Thoracic aorta (tissue), 2 donors: Measurements from ENCODE around the gene SUN5. TPM values are rescaled to one million over a fixed set of nuclear protein-coding genes. Genes with fewer than 3 reads are reported as not detected.

Experiments
- ATAC-seq: fragments of 150-250 bp; one replicate; pipeline ENCODE4 v1.8.0; 2017; ENCODE audit warnings: low read depth; ENCODE audit not compliant: insufficient number of reproducible peaks, low FRiP score
- DNase-seq: peaks from one replicate; pipeline ENCODE4 v3.0.0-alpha.2; 2020; ENCODE audit warnings: low spot score
- H3K27ac ChIP-seq, 2 donors: fragments of 200-600 bp; sonication (generic); 1 replicate in 1 of 2; 2 replicates in 1 of 2; pipeline ENCODE4 v1.5.1; 2016; ENCODE audit warnings: mild to moderate bottlenecking in 2 of 2, moderate library complexity in 2 of 2
- H3K27me3 ChIP-seq: fragments of 200-600 bp; sonication (generic); replicated peaks from 2 replicates; pipeline ENCODE4 v1.6.0; 2016; ENCODE audit warnings: mild to moderate bottlenecking; ENCODE audit not compliant: insufficient read depth
- H3K36me3 ChIP-seq: fragments of 200-600 bp; sonication (generic); one replicate; pipeline ENCODE4 v1.5.1; 2016
- H3K4me1 ChIP-seq, 2 donors: fragments of 200-600 bp; sonication (generic); 1 replicate in 1 of 2; 2 replicates in 1 of 2; pipeline versions ENCODE4 v1.5.1 to v1.6.0; 2016; ENCODE audit warnings: low read depth in 2 of 2, mild to moderate bottlenecking in 1 of 2; ENCODE audit not compliant: control insufficient read depth in 1 of 2
- H3K4me3 ChIP-seq: fragments of 200-600 bp; sonication (generic); 2 replicates; pipeline ENCODE4 v1.5.1; 2016; ENCODE audit warnings: mild to moderate bottlenecking
- H3K9me3 ChIP-seq: fragments of 200-600 bp; sonication (generic); 2 replicates; pipeline ENCODE4 v1.5.1; 2016
- total RNA-seq, 2 donors: library from RNA; depleted of rRNA; stranded (reverse); fragments of >200 nt; gene quantifications; one replicate each; pipeline versions ENCODE4 v1.1.0 to v1.2.3, GENCODE V29; 2016
- TF ChIP-seq, protein P1 (sequence below): fragments of 200-600 bp; sonication (generic); IDR thresholded peaks from one replicate; pipeline ENCODE4 v1.5.1; 2019; ENCODE audit warnings: antibody characterized with exemption

Gene SUN5
- total RNA-seq, 2 donors from 2014 or later, result not detected

DNA sequence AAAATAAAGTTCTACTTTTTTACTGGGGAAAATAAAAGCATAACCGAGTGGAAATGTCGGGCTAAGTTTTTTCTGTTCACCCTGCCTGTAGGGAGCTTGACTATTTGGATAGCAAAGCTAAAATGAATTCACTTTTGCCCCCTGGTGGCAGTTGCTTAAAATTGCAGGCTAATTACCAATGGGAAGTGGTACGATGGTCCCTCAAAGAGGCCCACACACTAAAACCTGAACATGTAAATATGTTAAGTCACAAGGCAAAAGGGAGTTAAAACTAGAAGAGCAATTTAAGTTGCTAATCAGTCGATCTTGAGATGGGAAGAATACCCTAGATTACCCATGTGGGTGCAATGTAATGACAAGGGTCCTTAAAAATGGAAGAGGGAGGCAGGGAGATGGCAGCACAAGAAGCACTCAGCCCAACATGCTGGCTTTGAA is 916 bp upstream of the SUN5 start:
- ATAC-seq (no peak), DNase-seq (no peak)
- no peak overlapping the region for H3K27ac ChIP-seq
- H3K4me3 ChIP-seq, result no peak overlapping the region
- H3K36me3 ChIP-seq, result no peaks in the 10 kb centered on the region
- TF ChIP-seq, protein P1, sequence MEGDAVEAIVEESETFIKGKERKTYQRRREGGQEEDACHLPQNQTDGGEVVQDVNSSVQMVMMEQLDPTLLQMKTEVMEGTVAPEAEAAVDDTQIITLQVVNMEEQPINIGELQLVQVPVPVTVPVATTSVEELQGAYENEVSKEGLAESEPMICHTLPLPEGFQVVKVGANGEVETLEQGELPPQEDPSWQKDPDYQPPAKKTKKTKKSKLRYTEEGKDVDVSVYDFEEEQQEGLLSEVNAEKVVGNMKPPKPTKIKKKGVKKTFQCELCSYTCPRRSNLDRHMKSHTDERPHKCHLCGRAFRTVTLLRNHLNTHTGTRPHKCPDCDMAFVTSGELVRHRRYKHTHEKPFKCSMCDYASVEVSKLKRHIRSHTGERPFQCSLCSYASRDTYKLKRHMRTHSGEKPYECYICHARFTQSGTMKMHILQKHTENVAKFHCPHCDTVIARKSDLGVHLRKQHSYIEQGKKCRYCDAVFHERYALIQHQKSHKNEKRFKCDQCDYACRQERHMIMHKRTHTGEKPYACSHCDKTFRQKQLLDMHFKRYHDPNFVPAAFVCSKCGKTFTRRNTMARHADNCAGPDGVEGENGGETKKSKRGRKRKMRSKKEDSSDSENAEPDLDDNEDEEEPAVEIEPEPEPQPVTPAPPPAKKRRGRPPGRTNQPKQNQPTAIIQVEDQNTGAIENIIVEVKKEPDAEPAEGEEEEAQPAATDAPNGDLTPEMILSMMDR, result no peak
- no peaks in the 10 kb centered on the region for H3K9me3 ChIP-seq
- H3K4me1 ChIP-seq, result no peaks in the 10 kb centered on the region
- H3K27me3 ChIP-seq, result no peaks in the 10 kb centered on the region

DNA sequence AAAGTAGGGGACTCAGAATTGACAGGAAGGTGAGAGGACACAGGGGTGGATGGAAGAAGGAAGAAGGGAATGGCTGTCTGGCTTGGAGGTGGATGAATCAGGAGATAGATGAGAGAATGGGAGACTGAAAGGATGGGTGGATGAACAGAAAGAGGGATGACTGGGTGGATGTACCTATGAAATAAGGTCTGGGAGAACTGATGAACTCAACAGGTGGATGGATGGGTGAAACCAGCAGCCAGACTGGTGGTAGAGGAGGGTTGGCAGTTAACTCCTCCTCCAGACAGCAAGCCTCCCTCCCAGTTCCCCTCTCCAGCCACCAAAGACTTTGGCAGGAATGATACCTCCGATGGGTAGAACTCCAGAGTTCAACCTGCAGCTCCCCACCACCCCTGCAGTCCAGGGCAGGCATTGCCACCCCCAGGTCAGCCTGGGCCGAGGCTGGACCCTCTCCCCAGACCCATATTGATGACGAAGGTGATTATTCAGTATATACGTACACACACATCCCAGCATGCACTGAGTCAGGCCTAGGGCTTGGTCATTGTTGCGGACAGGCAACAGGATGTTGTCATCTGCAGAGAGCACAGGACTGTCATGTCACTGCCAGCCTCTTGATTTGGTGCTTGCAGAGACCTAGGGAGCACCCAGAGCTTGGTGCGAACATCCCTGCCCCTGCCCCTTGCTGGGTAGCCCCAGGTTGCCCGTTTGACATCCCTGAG is 2.0 kb downstream of the SUN5 start:
- Histone ChIP-seq H3K4me1 (no peaks in the 10 kb centered on the region), H3K36me3 (no peaks in the 10 kb centered on the region), H3K9me3 (no peaks in the 10 kb centered on the region), H3K27me3 (no peaks in the 10 kb centered on the region), H3K4me3 (no peak overlapping the region), H3K27ac (no peak overlapping the region)
- ATAC-seq, result no peak
- no peak for DNase-seq
- TF ChIP-seq, protein P1, result no peak

DNA sequence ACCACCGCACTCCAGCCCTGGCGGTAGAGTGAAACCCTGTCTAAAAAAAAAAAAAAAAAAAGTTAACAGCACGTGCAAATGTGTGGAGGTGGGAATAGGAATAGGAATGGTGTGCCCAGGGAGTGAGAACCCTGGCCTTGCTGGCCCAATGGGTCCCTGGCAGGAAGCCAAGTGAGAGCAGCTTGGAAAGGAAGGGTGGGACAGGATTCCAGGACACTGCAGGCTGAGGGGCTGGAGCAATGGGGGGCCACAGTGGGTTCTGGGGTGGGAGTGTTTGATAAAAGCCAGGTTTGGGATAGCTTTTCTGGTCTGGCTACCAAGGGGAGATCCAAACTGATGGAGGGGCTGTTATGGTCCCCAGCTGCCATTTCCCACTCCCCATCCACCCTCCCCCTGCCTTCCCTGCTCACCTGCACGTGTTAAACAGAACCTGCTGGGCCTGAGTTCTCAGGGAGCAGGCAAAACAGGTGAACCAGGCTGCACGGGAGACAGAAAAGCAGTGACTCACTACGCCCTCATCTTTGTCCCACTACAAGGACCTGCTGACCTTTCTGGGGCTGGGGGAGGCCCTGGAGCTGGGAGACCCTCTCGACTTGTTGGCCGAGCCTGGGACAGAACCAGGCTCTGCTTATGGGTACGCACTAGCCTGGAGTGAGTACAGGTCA is 3.3 kb downstream of the SUN5 start:
- TF ChIP-seq, protein P1, result no peak
- H3K4me1 ChIP-seq, result no peaks in the 10 kb centered on the region
- no peak overlapping the region for H3K27ac ChIP-seq
- H3K4me3 ChIP-seq, result no peak overlapping the region
- H3K9me3 ChIP-seq, result no peaks in the 10 kb centered on the region
- no peak for DNase-seq
- H3K36me3 ChIP-seq, result no peaks in the 10 kb centered on the region
- no peaks in the 10 kb centered on the region for H3K27me3 ChIP-seq
- ATAC-seq, result no peak

DNA sequence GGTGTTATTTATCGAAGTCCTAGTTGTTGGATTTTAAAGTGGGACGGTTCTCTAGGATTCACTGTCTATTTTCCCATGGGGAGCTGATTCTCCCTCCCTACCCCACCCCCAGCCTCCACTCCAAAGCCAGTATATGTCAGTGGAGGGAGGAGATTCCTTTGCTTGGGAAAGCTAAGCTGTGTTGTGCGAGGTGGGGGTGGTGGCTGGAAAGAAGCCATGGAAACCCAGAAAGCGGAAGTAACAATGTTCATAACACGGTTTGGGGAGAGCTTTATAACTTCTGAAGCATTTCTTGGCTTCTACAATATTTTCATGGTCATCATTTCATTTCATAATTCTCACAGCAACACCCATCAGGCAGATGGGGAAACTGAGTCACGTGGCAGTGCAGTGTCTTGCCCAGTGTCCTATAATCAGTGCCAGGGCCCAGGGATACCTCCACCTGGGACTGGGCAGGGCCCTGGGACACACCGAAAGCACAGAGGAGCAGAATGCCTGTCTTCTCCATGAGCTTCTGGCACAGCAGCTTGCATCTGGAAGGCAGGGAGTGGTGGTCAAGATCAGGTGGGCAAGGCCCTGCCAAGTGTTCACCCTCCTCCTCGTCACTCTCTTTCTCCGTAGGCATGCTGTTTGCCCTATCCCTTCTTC is 4.5 kb downstream of the SUN5 start:
- no peak overlapping the region for H3K4me3 ChIP-seq
- ATAC-seq, result no peak

DNA sequence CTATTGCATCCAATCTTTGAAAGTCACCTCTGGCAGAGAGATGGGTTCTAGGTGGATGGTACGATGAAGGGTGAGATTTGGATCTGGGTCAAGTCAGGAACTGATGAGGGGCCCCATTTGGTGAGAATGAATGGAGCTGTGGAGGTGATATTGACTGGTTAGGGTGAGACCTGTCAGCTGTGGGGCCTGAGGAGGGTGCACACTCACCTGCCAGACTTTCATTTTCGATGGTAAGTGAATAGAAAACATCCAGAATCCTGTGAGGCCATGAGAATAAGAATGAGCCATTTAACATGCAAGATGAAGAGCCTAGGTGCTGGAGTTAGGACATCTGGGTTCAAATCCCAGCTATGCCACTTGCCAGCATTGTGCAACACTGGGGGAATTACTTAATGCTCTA is 6.8 kb downstream of the SUN5 start:
- H3K4me1 ChIP-seq, result no peaks in the 10 kb centered on the region
- TF ChIP-seq, protein P1, result no peak

More for the DNA sequence above, 4.5 kb downstream of the SUN5 start:
- no peaks in the 10 kb centered on the region for H3K4me1 ChIP-seq
- TF ChIP-seq, protein P1, result no peak
- DNase-seq, result no peak
- H3K36me3 ChIP-seq, result no peaks in the 10 kb centered on the region
- peaks cover 3% of the 10 kb centered on the region for H3K9me3 ChIP-seq
- H3K27ac ChIP-seq, result no peak overlapping the region
- no peaks in the 10 kb centered on the region for H3K27me3 ChIP-seq

More for the DNA sequence above, 6.8 kb downstream of the SUN5 start:
- Histone ChIP-seq H3K27me3 (no peaks in the 10 kb centered on the region), H3K9me3 (peaks cover 3% of the 10 kb centered on the region), H3K36me3 (no peaks in the 10 kb centered on the region), H3K4me3 (no peak overlapping the region), H3K27ac (no peak overlapping the region)
- ATAC-seq (no peak), DNase-seq (no peak)
